ENCODE results near the gene EHMT1. TPM values are rescaled to one million over a fixed set of nuclear protein-coding genes. Genes with fewer than 3 reads are reported as not detected.
A peak's percentile ranks its signal among the peaks of the same experiment; 100 is the strongest.

Gene EHMT1
- total and polyA plus RNA-seq, 2 of the 13 experiments (the other 11 are each of a cell fraction or from before 2014, with no cell fraction given), result 23.0 to 27.1 TPM

GRCh38 chr9:137682428-137683105, 63.8 kb downstream of the EHMT1 start (continued):
- no peak for TF ChIP-seq AFF4 (CRISPR knock-in tag; IDR thresholded peaks at IDR 0.05)
- no peak for TF ChIP-seq ZNF639 (CRISPR knock-in tag; conservative IDR thresholded peaks at IDR 0.05)
- TF ChIP-seq, protein P1, sequence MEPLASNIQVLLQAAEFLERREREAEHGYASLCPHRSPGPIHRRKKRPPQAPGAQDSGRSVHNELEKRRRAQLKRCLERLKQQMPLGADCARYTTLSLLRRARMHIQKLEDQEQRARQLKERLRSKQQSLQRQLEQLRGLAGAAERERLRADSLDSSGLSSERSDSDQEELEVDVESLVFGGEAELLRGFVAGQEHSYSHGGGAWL (CRISPR knock-in tag; IDR thresholded peaks at IDR 0.05), result no peak

- Histone ChIP-seq H3K4me1 (ENCODE audit: insufficient read depth, low read length) (peaks cover 3% of the 10 kb centered on the region; the same call in 1 of the 2 replicates), H3K79me2 (ENCODE audit: insufficient read depth, low read length) (peaks cover 70% of the 10 kb centered on the region), H3K36me3 (replicated peaks in 1 of 2; ENCODE audit: control insufficient read depth in 1 of 2, insufficient read depth in 2 of 2, low read length in 2 of 2) (peaks cover 1 to 2% of the 10 kb centered on the region in 2 experiments; a peak in 2 of 5 replicates), H3K4me2 (ENCODE audit: low read depth, low read length) (no peak overlapping the region), H3K27ac (ENCODE audit: extremely low read length, insufficient read depth, low read length) (no peak overlapping the region), H3K9me3 (ENCODE audit: low read length) (no peaks in the 10 kb centered on the region), H3K9ac (ENCODE audit: insufficient read depth, low read depth, low read length) (no peak overlapping the region), H4K20me1 (ENCODE audit: insufficient read depth, low read length) (peaks cover 5% of the 10 kb centered on the region; the same call in 1 of the 2 replicates), H3K27me3 (ENCODE audit: control insufficient read depth in 1 of 2, insufficient read depth in 2 of 2, low read length in 2 of 2) (no peaks in the 10 kb centered on the region), H2AFZ (ENCODE audit: low read length) (no peak overlapping the region), H3K4me3 (replicated peaks in 1 of 3; ENCODE audit: insufficient read depth in 1 of 3, low read depth in 2 of 3, low read length in 3 of 3) (no peak overlapping the region)
- in situ Hi-C loops (cut with HindIII; ENCODE audit: extremely low pct_ligation_motif_present, low pct_unique_long_range_greater_than_20kb), result no loop called here
- FAIRE-seq (no peak), DNase-seq (ENCODE audit: low spot score) (no peak), ATAC-seq (no peak)
- peak in 1 of 2 experiments; percentile 48; a peak in 2 of 4 replicates for TF ChIP-seq MAFK (conservative IDR thresholded peaks at IDR 0.05 in 1 of 2, IDR thresholded peaks at IDR 0.05 in 1 of 2; ENCODE audit: low read length in 2 of 2)
- TF ChIP-seq MAFF (IDR thresholded peaks at IDR 0.05; ENCODE audit: low read depth, low read length), result 0 out of 2 replicates have a peak, but pooled peaks have one; percentile 32
- no peak for TF ChIP-seq ISX (CRISPR knock-in tag; conservative IDR thresholded peaks at IDR 0.05)
- CTCF ChIA-PET (ENCODE audit: low intra/inter-chr PET ratio, low total read pairs), result no interaction called here
- no TSS peak for BruUV-seq (replicated peaks)
- WGBS (ENCODE audit: low lambda C conversion rate), result 97% methylated on average over 6 of the region's 6 CpGs
- POLR2A ChIA-PET, result no interaction called here
- intact Hi-C loops (cut with micrococcal nuclease; ENCODE audit: unreplicated experiment), result no loop called here
Observed at GRCh38 chr9:137683262-137683864, 64.6 kb downstream of the EHMT1 start.

Data from HepG2 (cell line).